Memory B cell (primary cell): ENCODE measurements around the gene PITX3.

Experiments
- ATAC-seq: fragments of 150-1000 bp; cut with Tn5 transposase; 2 replicates; pipeline ENCODE4 v1.10.0; 2021; ENCODE audit warnings: low read depth, mild to moderate bottlenecking, moderate library complexity
- DNase-seq, 2 donors: peaks; one replicate each; pipeline ENCODE4 v3.0.0; 2022; ENCODE audit warnings: low spot score in 2 of 2
- H3K27ac Mint-ChIP-seq: one replicate; pipeline ENCODE4 v1.8.0; 2022; ENCODE audit warnings: mild to moderate bottlenecking, moderate library complexity, mixed read lengths
- H3K27me3 Mint-ChIP-seq: one replicate; pipeline ENCODE4 v1.8.0; 2022; ENCODE audit warnings: mixed read lengths
- H3K36me3 Mint-ChIP-seq: one replicate; pipeline ENCODE4 v1.8.0; 2022; ENCODE audit warnings: mild to moderate bottlenecking, mixed read lengths
- H3K4me1 Mint-ChIP-seq: one replicate; pipeline ENCODE4 v1.8.0; 2022; ENCODE audit warnings: mixed read lengths
- H3K4me3 Mint-ChIP-seq: one replicate; pipeline ENCODE4 v1.8.0; 2022; ENCODE audit warnings: mild to moderate bottlenecking, moderate library complexity, mixed read lengths
- H3K9me3 Mint-ChIP-seq: one replicate; pipeline ENCODE4 v1.8.0; 2022; ENCODE audit warnings: mixed read lengths

PITX3 gene

GRCh38 chr10:102245082-102245931 is 4.0 kb upstream of the PITX3 start, which contains the start of gene GBF1:
TSS of gene GBF1 (plus strand) at chr10:102245532. CDS start at chr10:102258939, 13,407 bp downstream.
- Mint-ChIP-seq H3K27ac (peak within 1 kb of the TSS; percentile 91), H3K4me1 (peaks cover 34% of the 10 kb centered on the region), H3K36me3 (no peaks in the 10 kb centered on the region), H3K27me3 (peaks cover 11% of the 10 kb centered on the region), H3K4me3 (peak within 1 kb of the TSS; percentile 97), H3K9me3 (no peaks in the 10 kb centered on the region)
- ATAC-seq (peak; percentile 86), DNase-seq (peak; percentile 76 to 93)

GRCh38 chr10:102243309-102243708 is 2.0 kb upstream of the PITX3 start:
- no peaks in the 10 kb centered on the region for H3K9me3 Mint-ChIP-seq
- peaks cover 12% of the 10 kb centered on the region for H3K27me3 Mint-ChIP-seq
- ATAC-seq (no peak), DNase-seq (no peak)
- H3K4me1 Mint-ChIP-seq, result peaks cover 34% of the 10 kb centered on the region
- no peak overlapping the region for H3K4me3 Mint-ChIP-seq
- no peaks in the 10 kb centered on the region for H3K36me3 Mint-ChIP-seq
- H3K27ac Mint-ChIP-seq, result no peak overlapping the region

GRCh38 chr10:102242118-102242485 is 790 bp upstream of the PITX3 start:
- no peak for ATAC-seq
- Mint-ChIP-seq H3K4me1 (peaks cover 24% of the 10 kb centered on the region), H3K36me3 (no peaks in the 10 kb centered on the region), H3K9me3 (no peaks in the 10 kb centered on the region), H3K27me3 (peaks cover 13% of the 10 kb centered on the region), H3K4me3 (peak overlapping the region; percentile 74), H3K27ac (no peak overlapping the region)
- DNase-seq, result no peak

- ATAC-seq, result no peak
- Mint-ChIP-seq H3K27me3 (peaks cover 15% of the 10 kb centered on the region), H3K9me3 (no peaks in the 10 kb centered on the region), H3K4me1 (peaks cover 14% of the 10 kb centered on the region), H3K27ac (no peak overlapping the region), H3K36me3 (no peaks in the 10 kb centered on the region), H3K4me3 (peak overlapping the region; percentile 22)
- no peak for DNase-seq
These were observed 274 bp downstream of the PITX3 start for GRCh38 chr10:102241032-102241443.

DNA sequence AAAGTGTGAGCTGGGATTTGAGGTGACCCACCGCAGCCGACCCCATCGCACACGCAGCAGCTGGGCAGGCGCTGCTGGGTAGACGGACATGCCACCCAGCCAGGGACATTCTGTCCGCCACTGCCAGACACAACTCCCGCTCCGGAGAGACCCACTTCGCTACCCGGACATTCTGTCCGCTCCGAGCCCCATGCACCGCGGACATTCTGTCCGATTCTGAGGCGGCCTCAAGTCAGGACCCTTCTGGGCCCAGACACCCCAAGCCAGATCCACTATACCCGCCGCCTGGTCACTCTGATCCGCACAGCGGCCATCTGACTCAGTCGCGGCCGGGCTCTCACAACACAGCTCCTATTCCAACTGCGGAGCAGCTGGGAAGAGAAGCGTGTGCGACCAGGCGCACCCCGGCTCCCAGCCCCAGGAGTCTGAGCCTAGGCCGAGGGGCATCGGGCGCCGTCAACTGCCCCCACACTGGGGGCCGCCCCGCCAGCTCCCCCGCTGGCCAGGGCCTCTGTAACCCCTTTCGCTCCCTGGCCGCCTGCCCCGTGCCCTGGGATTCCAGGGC is 763 bp downstream of the PITX3 start:
- no peaks in the 10 kb centered on the region for H3K36me3 Mint-ChIP-seq
- H3K27me3 Mint-ChIP-seq, result peaks cover 15% of the 10 kb centered on the region

DNA sequence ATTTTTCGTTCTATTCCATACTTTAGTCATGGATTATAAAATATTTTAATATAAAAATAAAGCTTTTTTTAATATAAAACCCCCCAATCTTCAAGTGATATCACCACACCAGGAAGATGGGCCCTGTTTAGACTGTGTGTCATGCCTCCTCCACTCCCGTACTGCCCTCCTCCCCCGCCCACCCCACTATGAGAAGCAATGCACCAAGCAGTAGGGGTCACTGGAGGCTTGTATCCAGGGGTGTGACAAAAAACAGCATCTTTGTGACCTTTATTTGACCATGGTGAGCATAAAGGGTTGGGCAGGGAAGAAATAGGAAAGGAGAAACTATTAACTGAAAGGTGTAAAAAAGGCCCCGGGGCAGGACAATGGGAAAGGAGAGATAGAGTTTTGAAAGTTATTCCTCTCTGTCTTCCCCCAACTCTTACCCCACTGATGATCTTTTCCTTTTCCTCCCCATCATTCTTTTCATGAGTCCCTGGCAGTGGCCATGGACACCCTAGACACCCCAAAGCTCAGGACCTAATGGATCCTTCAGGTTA is 3.5 kb downstream of the PITX3 start:
- Mint-ChIP-seq H3K36me3 (no peaks in the 10 kb centered on the region), H3K27me3 (peaks cover 18% of the 10 kb centered on the region), H3K4me3 (no peak overlapping the region), H3K4me1 (peaks cover 8% of the 10 kb centered on the region), H3K27ac (no peak overlapping the region), H3K9me3 (no peaks in the 10 kb centered on the region)
- ATAC-seq (no peak), DNase-seq (no peak)

More for the DNA sequence above, 763 bp downstream of the PITX3 start:
- DNase-seq, result no peak
- H3K27ac Mint-ChIP-seq, result no peak overlapping the region
- H3K9me3 Mint-ChIP-seq, result no peaks in the 10 kb centered on the region
- H3K4me1 Mint-ChIP-seq, result peaks cover 12% of the 10 kb centered on the region
- ATAC-seq, result no peak
- H3K4me3 Mint-ChIP-seq, result peak overlapping the region; percentile 22

GRCh38 chr10:102236006-102236405 is 5.3 kb downstream of the PITX3 start:
- DNase-seq (no peak), ATAC-seq (no peak)
- peaks cover 7% of the 10 kb centered on the region for H3K4me1 Mint-ChIP-seq
- H3K36me3 Mint-ChIP-seq, result no peaks in the 10 kb centered on the region
- H3K9me3 Mint-ChIP-seq, result no peaks in the 10 kb centered on the region
- no peak overlapping the region for H3K27ac Mint-ChIP-seq
- peaks cover 20% of the 10 kb centered on the region for H3K27me3 Mint-ChIP-seq
- H3K4me3 Mint-ChIP-seq, result no peak overlapping the region

- Mint-ChIP-seq H3K9me3 (no peaks in the 10 kb centered on the region), H3K4me1 (peaks cover 5% of the 10 kb centered on the region)
These were observed 5.8 kb downstream of the PITX3 start for GRCh38 chr10:102235598-102235920.

GRCh38 chr10:102234888-102235597 is 6.3 kb downstream of the PITX3 start:
- no peaks in the 10 kb centered on the region for H3K36me3 Mint-ChIP-seq
- H3K4me1 Mint-ChIP-seq, result peaks cover 7% of the 10 kb centered on the region
- ATAC-seq, result no peak
- H3K27me3 Mint-ChIP-seq, result peaks cover 17% of the 10 kb centered on the region
- no peak for DNase-seq
- no peak overlapping the region for H3K4me3 Mint-ChIP-seq
- no peaks in the 10 kb centered on the region for H3K9me3 Mint-ChIP-seq
- no peak overlapping the region for H3K27ac Mint-ChIP-seq

More at GRCh38 chr10:102235598-102235920, 5.8 kb downstream of the PITX3 start:
- H3K27me3 Mint-ChIP-seq, result peaks cover 19% of the 10 kb centered on the region
- no peak for DNase-seq
- H3K36me3 Mint-ChIP-seq, result no peaks in the 10 kb centered on the region
- H3K4me3 Mint-ChIP-seq, result no peak overlapping the region
- ATAC-seq, result no peak
- no peak overlapping the region for H3K27ac Mint-ChIP-seq

GRCh38 chr10:102233997-102234396 is 7.3 kb downstream of the PITX3 start:
- Mint-ChIP-seq H3K4me3 (no peak overlapping the region), H3K27me3 (peaks cover 18% of the 10 kb centered on the region), H3K27ac (no peak overlapping the region), H3K9me3 (no peaks in the 10 kb centered on the region), H3K36me3 (no peaks in the 10 kb centered on the region), H3K4me1 (peaks cover 9% of the 10 kb centered on the region)
- no peak for DNase-seq
- no peak for ATAC-seq

DNA sequence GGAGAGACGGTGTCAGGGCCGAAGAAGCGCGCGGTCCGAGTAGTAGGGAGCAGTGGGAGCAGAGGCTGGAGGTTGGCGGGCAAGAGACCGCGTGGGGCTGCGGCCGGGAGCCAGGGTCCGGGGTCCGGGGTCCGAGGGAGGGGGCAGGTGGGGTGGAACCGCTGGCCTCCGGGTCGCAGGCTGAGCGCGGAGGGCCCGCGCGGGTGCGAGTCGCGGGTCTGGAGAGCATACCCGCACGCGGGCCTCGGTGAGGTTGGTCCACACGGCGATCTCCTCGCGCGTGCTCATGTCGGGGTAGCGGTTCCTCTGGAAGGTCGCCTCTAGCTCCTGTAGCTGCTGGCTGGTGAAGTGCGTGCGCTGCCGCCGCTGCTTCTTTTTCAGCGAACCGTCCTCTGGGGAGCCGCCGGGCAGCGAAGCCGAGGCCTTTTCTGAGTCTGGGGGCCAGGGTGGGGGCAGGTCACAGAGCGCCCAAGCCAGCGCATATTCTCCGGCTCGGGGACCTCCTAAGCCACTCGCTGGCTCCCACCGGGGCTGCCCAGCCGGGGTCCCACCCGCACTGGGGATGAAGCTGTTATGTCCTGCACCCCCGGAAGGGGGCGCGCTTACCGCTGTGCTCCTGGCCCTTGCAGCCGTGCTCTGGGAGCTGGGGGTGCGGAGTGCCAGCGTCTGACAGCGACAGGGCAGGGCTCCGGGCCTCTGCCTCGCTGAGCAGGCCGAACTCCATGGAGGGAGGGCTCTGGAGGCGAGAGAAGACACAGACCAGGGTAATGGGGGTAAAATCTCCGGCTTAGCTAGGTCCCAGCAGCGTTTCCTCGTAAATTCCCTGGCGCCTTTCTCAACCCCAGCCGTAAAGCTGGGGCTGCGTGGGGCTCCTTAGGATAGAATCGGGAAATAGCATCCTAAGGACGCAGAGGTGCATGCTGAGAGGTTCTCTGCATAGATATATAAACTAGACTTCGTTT is 9.7 kb downstream of the PITX3 start:
- no peak overlapping the region for H3K27ac Mint-ChIP-seq
- DNase-seq, result peak; percentile 67 to 76

DNA sequence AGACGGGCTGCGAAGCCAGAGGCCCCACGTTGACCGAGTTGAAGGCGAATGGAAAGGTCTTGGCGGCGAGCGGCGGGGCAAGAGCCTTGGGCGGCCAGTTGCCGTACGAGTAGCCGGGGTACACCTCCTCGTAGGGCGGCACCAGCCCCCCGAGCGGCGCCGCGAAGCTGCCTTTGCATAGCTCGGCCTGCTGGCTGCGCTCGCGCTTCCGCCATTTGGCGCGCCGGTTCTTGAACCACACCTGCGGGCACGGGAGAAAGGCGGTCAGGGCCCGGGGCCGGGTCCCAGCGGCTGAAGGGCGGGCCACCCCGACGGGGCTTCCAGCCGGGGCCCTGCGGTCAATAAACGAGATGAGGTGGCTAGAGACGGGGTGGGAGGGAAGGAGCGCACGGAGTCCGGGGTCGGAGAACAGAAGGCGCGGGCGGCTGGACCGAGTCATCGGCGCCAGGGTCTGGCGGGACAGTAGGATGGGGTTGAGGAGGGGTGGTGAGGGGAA is 10.4 kb downstream of the PITX3 start:
- peak; percentile 41 to 65 for DNase-seq
- Mint-ChIP-seq H3K4me1 (peaks cover 17% of the 10 kb centered on the region), H3K4me3 (peak overlapping the region; percentile 78), H3K36me3 (no peaks in the 10 kb centered on the region), H3K9me3 (no peaks in the 10 kb centered on the region), H3K27ac (no peak overlapping the region), H3K27me3 (peaks cover 34% of the 10 kb centered on the region)
- ATAC-seq, result peak; percentile 23

More for the DNA sequence above, 9.7 kb downstream of the PITX3 start:
- ATAC-seq, result peak; percentile 57
- Mint-ChIP-seq H3K27me3 (peaks cover 31% of the 10 kb centered on the region), H3K4me3 (peak overlapping the region; percentile 78), H3K36me3 (no peaks in the 10 kb centered on the region), H3K9me3 (no peaks in the 10 kb centered on the region), H3K4me1 (peaks cover 10% of the 10 kb centered on the region)

GRCh38 chr10:102230264-102230860 is 10.9 kb downstream of the PITX3 start:
- Mint-ChIP-seq H3K4me1 (peaks cover 20% of the 10 kb centered on the region), H3K9me3 (no peaks in the 10 kb centered on the region), H3K36me3 (no peaks in the 10 kb centered on the region), H3K27ac (no peak overlapping the region), H3K27me3 (peaks cover 35% of the 10 kb centered on the region), H3K4me3 (peak overlapping the region; percentile 82)
- ATAC-seq (peak; percentile 26), DNase-seq (peak in 1 of 2 donors; percentile 51)
